Measurements from ENCODE around the gene PHF14.

DNA sequence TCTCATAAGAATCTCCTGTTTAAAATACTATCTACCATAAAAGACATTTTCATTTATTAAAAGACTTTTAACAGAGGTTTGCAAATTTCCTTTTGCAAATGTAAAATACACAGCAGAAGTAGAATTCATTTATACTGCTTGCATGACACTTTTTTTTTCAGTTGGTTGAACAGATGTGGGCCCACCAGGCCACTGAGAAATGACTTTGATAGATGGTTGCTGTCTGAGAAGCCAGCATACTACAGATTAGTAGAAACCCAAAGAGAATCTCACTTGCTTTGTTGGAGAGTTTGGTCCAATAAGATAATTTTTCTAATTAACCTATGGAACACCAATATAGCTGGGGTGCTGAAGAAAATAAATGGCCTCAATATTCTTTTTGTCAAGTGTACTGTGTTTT, 66.3 kb downstream of the PHF14 start:
- no peak for TF ChIP-seq CHD4 (IDR thresholded peaks at IDR 0.05; ENCODE audit: borderline replicate concordance)
- TF ChIP-seq, protein P1, sequence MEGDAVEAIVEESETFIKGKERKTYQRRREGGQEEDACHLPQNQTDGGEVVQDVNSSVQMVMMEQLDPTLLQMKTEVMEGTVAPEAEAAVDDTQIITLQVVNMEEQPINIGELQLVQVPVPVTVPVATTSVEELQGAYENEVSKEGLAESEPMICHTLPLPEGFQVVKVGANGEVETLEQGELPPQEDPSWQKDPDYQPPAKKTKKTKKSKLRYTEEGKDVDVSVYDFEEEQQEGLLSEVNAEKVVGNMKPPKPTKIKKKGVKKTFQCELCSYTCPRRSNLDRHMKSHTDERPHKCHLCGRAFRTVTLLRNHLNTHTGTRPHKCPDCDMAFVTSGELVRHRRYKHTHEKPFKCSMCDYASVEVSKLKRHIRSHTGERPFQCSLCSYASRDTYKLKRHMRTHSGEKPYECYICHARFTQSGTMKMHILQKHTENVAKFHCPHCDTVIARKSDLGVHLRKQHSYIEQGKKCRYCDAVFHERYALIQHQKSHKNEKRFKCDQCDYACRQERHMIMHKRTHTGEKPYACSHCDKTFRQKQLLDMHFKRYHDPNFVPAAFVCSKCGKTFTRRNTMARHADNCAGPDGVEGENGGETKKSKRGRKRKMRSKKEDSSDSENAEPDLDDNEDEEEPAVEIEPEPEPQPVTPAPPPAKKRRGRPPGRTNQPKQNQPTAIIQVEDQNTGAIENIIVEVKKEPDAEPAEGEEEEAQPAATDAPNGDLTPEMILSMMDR (IDR thresholded peaks at IDR 0.05), result no peak
- TF ChIP-seq SMC3 (IDR thresholded peaks at IDR 0.05), result no peak
- no peak for TF ChIP-seq ZFP36 (IDR thresholded peaks at IDR 0.05; ENCODE audit: borderline replicate concordance, partially characterized antibody)
- TF ChIP-seq HEYL (CRISPR knock-in tag; IDR thresholded peaks at IDR 0.05), result no peak

Data from A549 (cell line).